Measurements from ENCODE around the gene STPG1.
A peak's percentile ranks its signal among the peaks of the same experiment; 100 is the strongest.

Gene STPG1

DNA sequence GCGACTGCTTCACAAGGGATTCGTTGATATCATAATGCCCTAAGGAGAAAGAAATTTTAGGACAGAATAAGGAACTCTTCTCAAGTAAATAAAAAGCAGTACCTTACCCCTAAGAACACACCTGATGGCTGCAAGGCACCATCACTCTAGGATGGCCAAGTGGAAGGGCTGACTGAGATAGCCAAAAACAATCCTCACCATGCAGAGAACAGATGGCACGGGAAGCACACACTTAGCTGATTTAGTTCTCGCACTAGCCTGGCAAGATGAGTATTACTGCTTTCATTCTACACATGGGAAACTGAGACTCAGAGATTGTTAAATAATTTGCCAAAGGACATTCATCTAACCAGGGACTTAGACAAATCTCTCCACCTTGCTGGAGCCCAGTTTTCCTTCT lies 43.8 kb downstream of the STPG1 start:
- ATAC-seq: no peak

DNA sequence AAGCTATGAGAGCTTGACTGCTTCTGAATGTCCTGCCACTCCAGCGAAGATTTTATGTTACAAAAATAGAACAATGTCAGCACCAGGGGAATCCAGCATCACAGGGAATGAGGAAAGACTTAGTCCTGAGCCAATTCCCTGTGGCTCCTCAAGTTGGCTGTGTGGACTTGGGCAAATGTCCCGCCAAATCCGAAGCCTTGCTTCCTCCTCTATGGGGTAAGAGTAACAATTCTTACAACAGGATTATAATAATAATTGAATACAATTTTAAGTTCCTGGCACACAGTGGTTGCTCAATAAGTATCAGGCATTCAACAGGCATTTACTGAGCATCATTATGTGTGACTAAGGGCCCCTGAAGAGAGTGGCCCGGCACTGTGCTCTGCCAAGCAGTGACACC lies 44.4 kb downstream of the STPG1 start:
- no peak for ATAC-seq
- DNase-seq: no peak

More for the DNA sequence above, 43.8 kb downstream of the STPG1 start:
- no peak for DNase-seq

DNA sequence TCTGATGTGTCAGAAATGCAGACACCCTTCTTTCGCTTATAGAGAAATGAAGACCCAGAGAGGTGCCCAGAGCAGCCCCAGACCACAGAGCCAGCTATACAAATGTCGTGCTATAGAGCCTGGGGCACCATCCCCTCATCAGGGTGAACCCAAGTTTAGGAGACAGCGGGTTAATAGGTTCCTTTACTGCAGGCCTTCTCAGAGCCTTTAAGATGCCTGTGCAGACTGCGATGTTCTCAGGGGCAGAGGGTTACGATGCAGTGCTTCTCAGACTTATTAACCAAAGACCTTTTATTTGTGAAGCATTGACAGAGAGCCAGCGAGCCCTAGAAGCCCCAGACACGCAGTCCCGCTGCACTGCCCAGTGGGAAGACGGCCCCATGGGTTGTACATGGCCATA lies 46.9 kb downstream of the STPG1 start:
- ATAC-seq (no peak), DNase-seq (no peak)

DNA sequence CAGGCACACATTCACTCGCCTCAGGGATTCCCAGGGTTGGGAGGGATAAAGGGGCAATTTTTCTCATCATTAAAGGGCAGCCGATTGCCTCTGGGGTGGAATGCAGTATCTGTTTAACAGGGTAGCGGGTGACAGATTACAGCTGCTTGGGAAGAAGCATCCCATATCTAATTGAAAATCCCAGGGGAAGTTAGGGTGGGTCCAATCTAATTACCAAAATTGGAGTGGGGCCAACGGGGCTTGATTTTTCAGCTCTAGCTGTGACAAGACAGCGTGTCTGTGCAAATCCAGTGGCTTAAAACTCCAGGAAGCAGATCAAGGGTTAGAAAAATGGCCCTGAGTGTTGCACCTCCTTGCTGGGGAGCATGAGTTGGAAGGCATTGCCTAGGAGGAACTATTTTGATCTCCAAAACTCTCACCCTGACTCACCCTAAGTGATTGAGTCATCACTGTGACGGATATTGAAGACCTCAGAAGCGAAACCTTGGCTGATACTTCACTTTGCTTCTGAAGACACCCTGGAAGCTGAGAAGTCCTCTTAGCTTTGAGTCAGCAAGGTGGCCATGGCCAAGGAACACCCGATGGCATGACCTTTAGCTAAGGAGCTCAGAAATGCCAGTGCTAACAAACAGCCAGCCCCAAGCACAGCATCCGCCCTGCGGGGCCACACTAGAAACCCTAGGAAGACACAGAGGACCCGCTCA lies 48.5 kb downstream of the STPG1 start:
- ATAC-seq (peak; percentile 99), DNase-seq (peak; percentile 48)

DNA sequence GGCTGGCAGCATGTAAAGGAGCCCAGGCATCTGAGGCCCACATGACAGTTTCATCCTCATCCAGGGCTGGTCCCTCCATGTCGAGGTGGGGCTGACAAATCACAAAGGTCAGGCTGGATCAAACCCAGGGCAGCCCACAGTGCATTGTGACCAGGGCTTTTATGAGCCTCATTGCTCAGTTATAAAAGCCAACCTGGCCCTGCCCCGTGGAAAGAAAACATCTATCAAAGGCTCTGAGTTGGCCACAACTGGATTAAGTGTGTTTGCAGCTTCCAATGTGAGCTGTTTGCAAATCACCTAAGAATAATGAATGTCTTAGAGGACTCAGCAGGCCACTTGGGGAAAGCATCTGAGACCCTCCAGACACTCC lies 49.0 kb downstream of the STPG1 start:
- DNase-seq (no peak), ATAC-seq (no peak)

DNA sequence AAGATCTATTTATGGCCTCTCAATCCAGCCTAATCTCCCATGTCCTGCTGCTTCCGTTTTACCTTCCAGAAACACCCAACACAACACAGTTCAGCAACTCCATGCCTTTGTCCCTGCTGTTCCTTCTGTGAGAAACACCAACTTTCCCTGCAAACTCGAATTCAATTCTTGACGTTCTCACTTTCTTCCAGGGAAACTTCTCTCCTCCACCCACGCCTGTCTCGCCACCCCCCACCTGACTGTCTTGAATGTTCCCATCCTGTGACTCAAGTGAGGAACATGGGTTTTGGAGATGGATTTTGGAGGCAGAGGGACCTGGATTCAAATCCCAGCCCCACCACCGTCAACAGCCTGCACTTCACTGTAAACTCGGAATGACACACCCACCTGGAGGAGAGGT lies 49.6 kb downstream of the STPG1 start:
- ATAC-seq (no peak), DNase-seq (no peak)

DNA sequence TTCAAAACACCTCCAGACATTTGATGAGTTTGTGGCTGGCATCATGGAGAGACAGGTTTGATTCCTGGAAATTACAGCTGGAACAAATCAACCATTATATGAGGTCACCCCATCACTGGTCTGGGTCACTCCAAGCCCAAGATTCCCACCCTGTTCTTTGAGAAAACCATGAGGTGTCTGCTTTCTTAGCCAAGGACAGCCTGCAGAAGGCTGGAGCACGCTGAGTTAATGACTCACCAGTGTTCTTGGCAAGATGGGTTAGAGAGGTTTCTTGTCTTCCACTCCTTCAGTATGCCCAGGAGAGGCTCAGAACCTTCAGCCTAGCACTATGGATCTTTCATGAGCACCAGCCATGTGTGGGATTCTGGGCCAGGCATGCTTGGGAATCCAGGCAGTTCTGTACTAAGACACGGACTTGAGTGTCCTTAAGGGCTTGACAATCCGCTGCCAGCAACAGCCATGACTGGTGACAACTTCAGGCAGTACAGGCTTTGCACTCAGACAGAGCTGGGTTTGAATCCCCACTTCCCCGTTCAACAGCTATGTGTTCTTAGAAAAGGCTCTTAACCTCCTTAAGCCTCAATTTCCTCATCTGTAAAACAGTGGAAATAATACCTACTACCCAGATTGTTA lies 50.5 kb downstream of the STPG1 start:
- ATAC-seq (no peak), DNase-seq (no peak)

DNA sequence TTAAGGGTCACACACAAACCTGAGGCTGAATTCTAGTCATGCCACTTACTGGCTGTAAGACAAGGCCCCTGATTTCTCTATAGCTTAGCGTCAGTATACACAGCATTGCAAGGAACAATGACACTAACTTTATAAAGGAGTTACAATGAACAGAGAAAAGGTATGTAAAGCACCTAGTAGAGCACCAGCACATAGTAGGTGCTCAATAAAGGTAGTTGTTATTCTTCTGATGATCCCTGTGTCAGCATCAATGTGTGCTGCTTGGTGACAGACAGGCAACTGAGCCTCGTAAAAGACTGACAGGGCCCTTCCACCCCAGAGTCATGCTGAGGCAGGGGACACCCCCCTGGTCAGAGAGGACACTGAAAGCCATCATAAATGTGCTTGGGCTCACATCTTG lies 51.2 kb downstream of the STPG1 start:
- DNase-seq: no peak
- no peak for ATAC-seq

DNA sequence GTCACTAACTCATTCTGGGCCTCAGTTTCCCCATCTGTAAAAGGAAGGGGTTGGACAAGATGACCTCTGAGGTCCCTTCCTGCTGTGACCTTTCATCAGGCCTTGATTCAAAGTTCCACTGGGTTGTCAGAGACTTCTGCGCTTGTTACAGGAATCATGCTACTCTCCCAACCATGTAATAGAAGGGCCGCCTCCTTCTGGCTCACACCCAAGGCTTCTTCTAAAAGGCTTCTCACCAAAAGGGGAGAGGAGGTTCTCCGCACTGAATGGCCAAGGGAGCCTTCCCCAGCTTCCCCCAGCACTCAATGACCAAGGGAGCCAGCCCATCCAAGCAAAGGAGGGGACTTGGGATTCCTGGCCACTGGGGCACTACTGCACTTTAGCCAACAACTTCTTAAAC lies 51.8 kb downstream of the STPG1 start:
- no peak for DNase-seq
- no peak for ATAC-seq

DNA sequence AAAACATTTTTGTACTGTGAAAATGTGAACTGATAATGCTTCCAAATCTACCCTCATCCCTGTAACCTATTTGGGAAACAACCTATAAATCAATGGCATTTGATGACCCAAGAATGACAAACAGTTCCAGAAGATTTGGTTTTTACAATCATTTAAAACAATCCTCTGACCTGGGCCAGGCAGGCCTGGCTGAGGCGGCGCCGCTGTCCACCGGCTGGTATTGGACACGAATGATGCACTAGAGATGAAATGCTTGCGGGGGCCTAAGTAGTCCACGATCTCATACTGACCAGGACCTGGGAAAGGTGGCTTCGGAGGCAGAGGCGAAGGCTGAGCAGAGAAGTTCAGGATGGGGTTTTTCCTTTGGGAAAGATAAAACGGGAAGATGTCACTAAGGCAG lies 52.9 kb downstream of the STPG1 start:
- no peak for ATAC-seq
- DNase-seq: no peak

DNA sequence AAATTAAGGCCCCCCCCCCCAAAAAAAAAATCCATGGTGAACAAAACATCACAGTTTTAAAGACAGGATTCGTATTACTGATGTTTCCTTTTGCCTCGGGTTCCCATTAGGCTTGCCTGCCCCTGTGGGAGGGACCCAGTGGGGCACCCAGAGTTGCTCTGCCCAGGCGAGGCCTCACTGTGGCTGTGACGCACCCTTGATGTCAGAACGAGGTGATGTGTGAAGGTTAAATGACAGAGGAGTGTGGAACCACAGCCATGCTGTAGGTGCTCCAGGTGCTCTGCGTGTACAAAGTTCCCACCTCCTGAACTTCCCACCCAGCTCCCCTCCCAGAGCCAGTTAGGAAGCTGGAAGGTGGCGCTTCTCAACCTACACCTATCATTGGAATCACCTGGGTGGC lies 56.5 kb downstream of the STPG1 start:
- ATAC-seq (no peak), DNase-seq (no peak)

DNA sequence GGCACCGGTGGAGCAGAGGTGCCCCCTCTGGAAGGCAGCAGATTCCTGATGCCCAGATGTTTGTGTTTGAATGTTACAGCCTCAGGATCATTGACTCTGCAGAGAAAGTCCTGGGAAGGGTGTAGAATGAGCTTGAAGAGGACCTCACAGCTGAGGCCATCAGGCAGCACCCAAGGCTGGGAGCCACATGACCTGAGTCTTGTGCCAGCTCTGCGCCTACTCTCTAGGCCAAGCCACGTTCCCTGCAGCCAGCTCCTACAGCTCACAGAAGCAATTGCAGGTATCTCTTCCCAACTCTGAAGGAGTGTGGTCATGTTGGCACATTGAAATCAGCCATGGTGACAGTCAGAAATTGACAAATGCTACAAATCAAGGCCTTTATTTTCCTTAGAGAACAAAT lies 58.1 kb downstream of the STPG1 start:
- ATAC-seq (no peak), DNase-seq (no peak)

DNA sequence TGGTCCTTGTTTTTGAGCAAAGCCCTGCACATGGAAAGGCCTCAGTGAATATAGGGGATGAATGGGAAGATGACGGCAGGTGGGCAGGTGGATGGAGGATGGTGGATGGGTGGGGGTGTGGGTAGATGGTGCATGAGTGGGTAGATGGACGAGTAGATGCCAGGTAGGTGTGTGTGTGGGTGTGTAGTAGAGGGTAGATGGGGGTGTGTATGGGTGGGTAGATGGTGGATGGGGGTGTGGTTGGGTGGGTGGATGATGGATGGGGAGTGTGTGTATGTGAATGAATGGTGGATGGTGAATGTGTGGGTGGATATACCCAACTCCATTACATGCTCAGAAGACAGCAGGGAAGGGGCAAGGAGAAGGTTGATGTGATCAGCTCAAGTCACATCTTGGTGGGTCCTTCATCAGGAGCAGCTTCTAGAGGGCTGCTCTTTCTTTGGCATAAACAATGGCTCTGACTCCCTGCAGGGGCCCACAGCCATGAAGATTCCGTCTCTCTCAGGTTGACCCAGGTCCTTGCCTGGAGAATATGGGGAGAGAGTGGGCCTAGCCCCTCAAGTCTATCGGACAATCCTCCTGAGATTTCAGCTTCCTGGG lies 60.2 kb downstream of the STPG1 start:
- ATAC-seq: no peak
- DNase-seq: no peak

DNA sequence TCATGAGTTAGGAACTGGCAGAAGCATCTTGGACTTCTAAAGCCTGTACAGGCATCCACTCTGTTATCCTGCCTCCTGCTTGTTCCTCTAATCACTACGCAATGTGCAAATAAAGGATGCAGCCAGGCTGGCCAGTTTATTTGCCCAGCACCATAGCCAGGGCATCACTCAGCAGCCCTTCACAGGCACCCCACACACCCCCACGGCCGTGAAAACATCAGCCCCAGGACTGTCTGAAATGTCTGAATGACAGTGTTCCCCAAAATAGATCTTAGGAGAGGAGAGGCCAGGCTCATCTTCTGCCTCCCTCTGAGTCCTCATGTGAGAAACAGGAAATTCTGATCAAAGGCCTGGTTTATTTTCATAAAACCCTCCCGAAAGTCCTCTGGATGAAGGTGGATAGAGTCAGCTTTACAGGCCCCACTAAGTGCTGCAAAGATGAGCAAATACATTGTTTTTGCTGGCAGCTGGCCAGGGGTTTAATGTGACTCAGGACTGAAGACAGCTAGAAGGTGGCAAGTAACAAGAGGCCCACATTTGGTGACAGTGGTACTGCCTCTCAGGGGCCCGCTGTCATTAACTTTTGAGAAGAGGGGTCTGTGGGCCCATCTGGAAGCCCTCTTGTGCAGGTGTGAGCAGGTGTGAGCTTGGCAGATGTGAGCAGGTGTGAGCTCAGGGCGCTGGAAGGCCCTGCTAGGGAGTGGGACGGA lies 61.5 kb downstream of the STPG1 start:
- DNase-seq (peak; percentile 62), ATAC-seq (peak; percentile 48)

DNA sequence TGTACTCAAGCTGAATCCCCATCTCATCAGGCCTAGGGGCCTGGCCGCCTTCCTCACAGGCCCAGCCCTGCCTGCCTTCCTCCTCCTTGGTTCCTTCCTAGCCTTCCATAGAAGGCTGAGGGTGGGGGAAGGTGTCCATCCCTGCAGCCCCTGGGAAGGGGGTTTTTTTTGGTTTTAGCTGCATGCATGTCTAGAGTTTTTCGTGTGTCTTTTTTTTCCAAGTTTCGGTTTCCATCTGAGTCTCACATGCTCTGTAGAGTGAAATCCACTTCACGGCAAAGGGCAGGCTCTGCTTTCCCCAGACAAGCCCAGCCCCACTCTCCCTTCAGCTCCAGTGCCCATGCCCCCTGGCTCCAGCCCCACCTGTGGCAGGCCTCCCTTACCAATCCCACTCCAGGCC lies 62.3 kb downstream of the STPG1 start:
- ATAC-seq (peak; percentile 65), DNase-seq (peak; percentile 12)

DNA sequence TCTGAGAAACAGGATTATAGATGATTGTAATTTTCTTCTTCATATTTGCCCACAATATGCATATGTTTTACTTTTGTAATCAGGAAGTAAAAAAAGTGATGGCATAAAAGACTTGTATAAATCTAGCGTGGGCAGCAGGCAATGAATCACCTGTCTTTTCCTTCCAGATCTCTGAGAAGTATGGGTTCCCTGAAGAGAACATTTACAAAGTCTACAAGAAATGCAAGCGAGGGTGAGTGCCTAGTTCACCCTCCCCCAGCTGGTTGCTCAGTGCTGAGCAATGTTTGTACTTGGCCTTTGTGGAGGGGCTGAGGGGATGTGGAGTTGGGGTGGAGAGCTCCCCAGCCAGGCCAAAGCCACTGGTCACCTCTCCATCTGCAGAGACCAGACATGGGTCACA lies 63.7 kb downstream of the STPG1 start:
- peak; percentile 43 for ATAC-seq
- DNase-seq: peak; percentile 13

DNA sequence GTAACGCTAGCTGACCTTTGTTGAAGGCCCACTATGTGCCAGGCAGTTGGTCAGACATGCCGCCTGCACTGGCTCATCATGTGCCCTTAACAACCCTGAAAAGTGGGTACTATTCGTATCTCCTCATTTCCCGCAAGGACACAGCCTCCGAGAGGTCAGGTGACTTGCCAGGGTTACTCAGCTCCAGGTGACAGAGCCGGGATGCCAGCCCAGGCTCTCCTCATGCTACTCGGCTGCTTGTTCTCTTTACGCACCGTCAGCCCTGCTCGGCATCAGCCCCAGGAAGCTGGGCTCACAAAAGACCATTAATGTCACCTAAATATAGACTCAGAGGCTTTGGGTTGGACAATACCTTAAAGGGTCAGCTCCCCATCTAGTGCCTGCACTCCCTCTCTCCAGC lies 65.4 kb downstream of the STPG1 start:
- DNase-seq (no peak), ATAC-seq (no peak)

DNA sequence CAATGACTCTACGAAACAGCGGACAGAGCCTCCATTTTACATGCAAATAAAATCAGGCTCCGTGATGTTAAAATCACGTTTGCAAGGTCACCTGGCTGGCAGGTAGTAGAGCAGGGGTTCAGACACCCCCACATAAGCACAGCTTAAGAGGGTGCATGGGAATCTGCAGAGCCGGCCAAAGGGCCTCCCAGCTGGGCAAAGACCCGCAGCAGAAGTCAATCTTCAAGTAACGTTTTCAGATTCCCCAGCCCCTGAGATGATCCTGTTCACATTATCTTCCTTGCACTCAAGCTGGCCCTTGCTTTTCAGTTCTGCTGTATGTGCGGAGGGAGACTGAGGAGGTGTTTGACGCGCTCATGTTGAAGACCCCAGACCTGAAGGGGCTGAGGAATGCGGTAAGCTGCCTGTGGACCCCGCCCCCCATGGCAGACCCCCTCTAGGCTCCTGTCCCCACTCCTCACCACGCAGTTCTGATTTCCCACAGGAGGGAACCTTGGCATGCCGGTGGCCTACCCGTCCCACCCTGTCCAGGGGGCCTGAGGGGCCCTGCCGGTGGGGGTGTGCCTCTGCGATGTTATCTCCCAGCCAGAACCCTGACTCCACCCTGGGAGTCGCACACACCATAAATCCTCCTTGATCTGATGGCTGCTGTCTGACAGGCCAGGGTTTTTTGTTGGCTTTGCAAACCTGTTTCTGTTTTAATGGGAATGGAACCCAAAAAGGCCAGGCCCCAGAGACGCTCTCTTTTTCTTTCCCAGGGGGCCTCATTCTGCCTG lies 66.2 kb downstream of the STPG1 start:
- no peak for ATAC-seq
- no peak for DNase-seq

DNA sequence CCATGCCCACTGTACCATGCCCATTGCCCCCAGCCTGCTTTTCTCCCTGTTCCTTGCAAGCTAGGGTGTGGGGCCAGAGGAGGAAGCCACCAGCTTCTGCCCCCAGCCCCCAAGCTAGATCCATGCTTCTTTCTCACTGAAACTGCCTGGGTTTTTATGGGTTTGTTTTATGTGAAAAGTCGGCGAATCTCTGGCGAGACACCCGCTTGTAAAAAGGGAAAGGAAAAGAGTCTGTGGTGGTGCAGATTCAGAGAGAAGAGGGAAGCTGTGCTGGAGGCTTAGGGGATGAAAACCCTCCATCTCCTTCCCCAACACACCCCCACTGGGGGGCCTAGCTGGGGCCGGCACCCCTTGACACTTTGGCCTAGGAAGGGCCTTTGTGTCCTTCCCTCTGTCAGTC lies 68.2 kb downstream of the STPG1 start:
- no peak for ATAC-seq
- no peak for DNase-seq

DNA sequence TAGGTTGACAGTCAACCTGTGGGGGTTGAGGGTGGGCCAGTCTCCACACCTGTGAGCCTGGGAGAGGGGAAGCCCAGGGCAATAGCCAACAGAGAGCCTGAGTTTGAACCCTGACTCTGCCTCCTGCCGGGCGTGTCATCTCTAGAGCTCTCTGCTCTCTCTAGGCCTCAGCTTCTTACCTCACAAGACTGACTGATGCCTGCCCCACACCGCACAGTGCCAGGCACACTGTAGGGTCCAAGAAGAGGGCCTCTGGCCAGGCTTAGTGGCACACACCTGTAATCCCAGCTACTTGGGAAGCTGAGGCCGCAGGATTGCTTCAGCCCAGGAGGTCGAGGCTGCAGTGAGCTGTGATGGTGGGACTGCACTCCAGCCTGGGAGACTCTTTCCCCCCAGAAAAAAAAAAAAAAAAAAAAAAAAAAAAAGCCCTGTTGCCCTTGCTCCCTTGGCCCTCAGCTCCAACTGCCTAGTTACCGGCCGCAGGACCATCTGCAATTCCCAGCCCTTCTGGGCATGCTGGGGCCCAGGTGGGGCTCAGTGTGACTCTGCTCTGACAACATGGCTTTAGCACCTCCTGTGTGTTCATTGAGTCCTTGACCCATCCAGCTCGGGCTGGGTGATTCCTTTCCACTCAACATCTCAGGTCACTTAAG lies 69.4 kb downstream of the STPG1 start:
- ATAC-seq (no peak), DNase-seq (no peak)

DNA sequence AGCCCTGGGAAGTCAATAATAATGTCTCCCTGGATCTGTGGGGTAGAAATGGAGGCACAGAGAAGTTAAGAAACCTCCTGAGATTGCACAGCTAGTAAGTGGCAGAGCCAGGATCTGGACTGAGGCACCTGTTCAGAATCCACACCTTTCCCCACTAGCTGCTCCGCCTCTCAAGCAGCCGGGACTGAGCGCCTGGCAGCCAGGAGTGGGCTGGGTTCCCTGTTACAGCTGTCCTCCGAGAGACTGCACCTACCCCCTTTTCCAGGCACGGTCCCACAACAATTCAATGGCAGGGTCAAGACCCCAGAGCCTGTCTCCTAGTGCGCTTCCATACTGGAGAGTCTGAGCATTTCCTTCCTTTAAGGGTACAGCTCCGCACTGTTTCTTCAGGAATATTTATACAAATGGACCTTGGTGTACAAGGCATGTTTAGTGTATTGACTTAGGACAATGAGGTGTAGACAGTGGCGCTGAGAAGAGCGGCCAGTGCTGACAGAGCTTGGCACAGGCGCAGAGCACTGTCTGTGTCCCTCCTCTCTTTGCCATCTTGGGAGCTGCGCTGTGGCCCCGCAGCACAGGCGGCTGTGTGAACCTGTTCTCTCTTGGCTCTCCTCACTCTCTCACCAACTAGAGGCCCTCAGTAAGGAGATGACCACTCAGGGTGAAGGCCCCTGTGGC lies 70.0 kb downstream of the STPG1 start:
- no peak for ATAC-seq

More for the DNA sequence above, 70.0 kb downstream of the STPG1 start:
- no peak for DNase-seq
